Fibroblast of pulmonary artery (primary cell): ENCODE measurements around the gene DGKB.

Experiments
- DNase-seq: peaks from one replicate; pipeline ENCODE4 v3.0.0-alpha.2; 2010; ENCODE audit warnings: low read depth
- H3K4me3 ChIP-seq: replicated peaks from 2 replicates; pipeline ENCODE4 v1.5.1; 2011; ENCODE audit warnings: low read depth, mild to moderate bottlenecking, control low read depth, low read length, moderate library complexity
- CTCF ChIP-seq: IDR thresholded peaks from 2 replicates; pipeline ENCODE4 v1.5.1; 2011; ENCODE audit warnings: mild to moderate bottlenecking, control low read depth, low read length, inconsistent platforms; ENCODE audit errors: missing control alignments

The DGKB gene

GRCh38 chr7:14841086-14841485 is 61.5 kb downstream of the DGKB start:
- no peak for TF ChIP-seq CTCF
- no peak overlapping the region for H3K4me3 ChIP-seq
- DNase-seq, result no peak

GRCh38 chr7:14839307-14839706 is 63.2 kb downstream of the DGKB start:
- no peak for DNase-seq
- no peak overlapping the region for H3K4me3 ChIP-seq
- TF ChIP-seq CTCF, result no peak

DNA sequence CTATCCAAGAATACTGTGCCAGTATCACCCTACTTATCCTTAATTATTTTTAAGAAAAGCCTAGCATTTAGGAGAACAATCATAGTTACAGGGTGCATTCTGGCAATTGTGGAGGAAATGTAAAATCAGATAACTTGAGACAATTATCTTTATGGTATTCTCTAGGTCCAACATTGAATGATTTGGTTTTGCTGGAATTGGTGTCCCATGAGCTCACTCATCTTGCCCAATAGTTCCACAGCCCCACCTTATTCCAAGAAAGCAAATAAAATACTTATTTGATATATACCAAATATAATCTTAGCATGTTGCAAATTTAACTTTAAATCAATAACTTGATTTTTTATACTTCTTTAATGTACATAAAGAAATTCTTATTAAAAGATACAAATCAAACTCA is 65.3 kb downstream of the DGKB start:
- peak; percentile 26 for DNase-seq
- no peak for TF ChIP-seq CTCF
- H3K4me3 ChIP-seq, result no peak overlapping the region

DNA sequence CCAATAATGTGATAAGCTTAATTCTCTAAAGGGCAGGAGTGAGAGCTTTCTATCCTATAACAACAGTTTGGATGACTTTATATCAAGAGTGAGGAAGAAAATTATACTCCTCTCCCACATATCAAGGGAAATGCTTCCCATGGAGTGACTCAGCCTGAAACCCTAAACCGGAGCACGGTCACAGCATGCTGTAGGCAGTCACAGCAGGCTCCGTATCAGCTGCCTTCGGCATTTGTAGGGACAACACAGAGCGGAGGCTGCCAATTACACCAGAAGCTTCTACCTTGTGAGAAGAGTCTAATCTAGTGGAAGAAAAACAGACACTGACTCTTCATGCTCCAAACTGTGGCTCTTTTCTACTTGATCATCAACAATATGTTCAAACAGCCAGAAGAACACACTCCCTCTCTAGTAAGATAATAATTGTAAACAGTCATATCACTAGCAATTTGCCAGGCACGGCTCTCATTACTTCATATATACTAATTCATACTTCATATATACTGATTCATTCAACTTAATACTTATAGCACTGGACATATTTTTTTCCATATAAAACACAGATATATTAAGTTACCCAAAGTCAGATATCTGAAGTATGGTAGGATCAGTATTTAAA is 65.9 kb downstream of the DGKB start:
- TF ChIP-seq CTCF, result no peak
- peak; percentile 74 for DNase-seq
- peak overlapping the region; percentile 38 for H3K4me3 ChIP-seq

DNA sequence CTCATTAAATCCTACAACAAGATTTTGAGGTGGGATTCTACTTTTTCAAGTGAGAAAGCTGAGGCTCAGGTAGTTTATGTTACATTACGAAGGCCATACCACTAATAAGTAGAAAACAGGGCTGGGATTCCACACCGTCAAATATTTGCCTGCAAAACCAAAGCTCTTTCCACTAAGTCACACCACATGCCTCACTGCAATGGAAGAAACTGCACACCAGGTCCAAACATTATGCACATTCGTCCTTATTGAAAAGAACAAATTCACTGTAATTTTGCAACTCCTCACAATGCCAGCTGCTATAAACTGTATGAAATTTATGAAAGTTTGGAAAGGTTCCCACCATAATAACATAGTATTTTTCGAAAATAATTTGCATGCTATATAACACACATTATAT is 66.5 kb downstream of the DGKB start:
- TF ChIP-seq CTCF, result no peak
- no peak overlapping the region for H3K4me3 ChIP-seq
- DNase-seq, result no peak

DNA sequence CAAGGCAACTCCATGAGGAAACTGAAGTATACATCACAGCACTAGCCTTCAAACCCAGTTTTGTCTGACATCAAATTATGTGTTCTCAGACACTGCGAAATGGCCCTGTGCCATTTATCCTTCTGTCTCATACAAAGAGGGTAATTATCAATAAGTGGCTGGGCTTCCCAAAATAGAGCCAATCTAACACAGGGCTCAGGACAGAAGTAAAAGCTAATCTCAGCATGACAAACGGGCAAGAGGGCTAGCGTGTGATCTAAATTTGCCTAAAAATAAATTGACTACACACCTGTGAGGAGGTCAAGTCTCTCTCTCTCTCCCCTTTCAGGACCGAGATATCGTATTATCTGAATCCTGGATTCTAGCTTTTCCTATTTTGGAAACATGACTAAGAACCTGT is 67.2 kb downstream of the DGKB start:
- no peak overlapping the region for H3K4me3 ChIP-seq
- no peak for TF ChIP-seq CTCF
- DNase-seq, result no peak

DNA sequence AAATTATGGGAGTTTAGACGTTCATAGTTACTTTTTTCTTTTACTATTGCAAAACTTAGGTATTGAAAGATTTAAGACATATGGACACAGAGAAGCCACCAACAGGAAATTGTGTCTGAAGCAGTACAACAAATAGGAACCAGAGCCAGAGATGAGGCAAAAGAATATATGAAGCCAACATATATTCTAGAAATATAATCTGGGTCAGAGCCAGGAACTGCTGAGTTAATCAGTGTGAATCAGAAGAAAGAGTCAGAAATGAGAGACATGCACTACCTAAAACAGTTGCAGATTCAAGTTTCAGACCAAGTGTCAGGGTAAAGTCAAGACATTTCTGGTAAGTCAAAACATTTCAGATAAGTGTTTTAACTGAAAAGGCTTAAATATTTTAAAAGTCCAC is 67.7 kb downstream of the DGKB start:
- no peak overlapping the region for H3K4me3 ChIP-seq
- DNase-seq, result no peak
- no peak for TF ChIP-seq CTCF
